Uterus (tissue), 2 donors: Measurements from ENCODE around the gene CELSR3.

Source experiments
- CTCF ChIP-seq, 4 experiments: fragments of 200-600 bp in 2 of 4; fragments of 450-650 bp in 2 of 4; sonication (generic) in 2 of 4; IDR thresholded peaks; one replicate each; pipeline ENCODE4 v1.5.1; 2016 to 2019; ENCODE audit warnings: antibody characterized with exemption in 4 of 4, mild to moderate bottlenecking in 2 of 4, moderate library complexity in 1 of 4
- POLR2A ChIP-seq, 2 donors: fragments of 450-650 bp; IDR thresholded peaks; one replicate each; pipeline ENCODE4 v1.6.1; 2016; ENCODE audit warnings: antibody characterized with exemption in 2 of 2, mild to moderate bottlenecking in 1 of 2, moderate library complexity in 1 of 2

GRCh38 chr3:48711727-48712126 is 49.0 kb upstream of the CELSR3 start:
- TF ChIP-seq CTCF (IDR thresholded peaks at IDR 0.05) (no peak), POLR2A (IDR thresholded peaks at IDR 0.05) (no peak)
